DND-41 (cell line): Measurements from ENCODE around the gene PIEZO2.

Experiments used
- ATAC-seq: fragments of 200-7000 bp; cut with Tn5 transposase; 3 replicates; pipeline ENCODE4 v1.9.1; 2021; ENCODE audit warnings: low read depth; ENCODE audit not compliant: insufficient read depth
- DNase-seq: peaks from one replicate; pipeline ENCODE4 v3.0.0-alpha.2; 2020
- H2AFZ ChIP-seq: 2 replicates; pipeline ENCODE4 v1.6.0; 2012; ENCODE audit warnings: low read depth, low read length
- H3K27ac ChIP-seq: 2 replicates; pipeline ENCODE4 v1.5.1; 2012; ENCODE audit warnings: low read length, inconsistent platforms
- H3K27me3 ChIP-seq: fragments of 200-600 bp; sonication (generic); 2 replicates; pipeline ENCODE4 v1.6.0; 2012; ENCODE audit warnings: low read length, mild to moderate bottlenecking, inconsistent platforms; ENCODE audit not compliant: insufficient read depth, poor library complexity
- H3K36me3 ChIP-seq: 2 replicates; pipeline ENCODE4 v1.5.1; 2012; ENCODE audit warnings: low read length, inconsistent platforms; ENCODE audit not compliant: insufficient read depth
- H3K4me1 ChIP-seq: 2 replicates; pipeline ENCODE4 v1.5.1; 2012; ENCODE audit warnings: mild to moderate bottlenecking, low read length; ENCODE audit not compliant: insufficient read depth
- H3K4me2 ChIP-seq: 2 replicates; pipeline ENCODE4 v1.6.0; 2012; ENCODE audit warnings: mild to moderate bottlenecking, moderate library complexity, low read length, inconsistent platforms; ENCODE audit not compliant: insufficient read depth
- H3K4me3 ChIP-seq, 2 experiments: fragments of 200-600 bp in 1 of 2; shearing (Covaris generic) in 1 of 2; 2 replicates each; pipeline ENCODE4 v1.5.1; 2012 to 2016; ENCODE audit warnings: inconsistent platforms in 2 of 2, low read length in 2 of 2, mild to moderate bottlenecking in 2 of 2, low read depth in 1 of 2, moderate library complexity in 1 of 2
- H3K79me2 ChIP-seq: 2 replicates; pipeline ENCODE4 v1.6.0; 2012; ENCODE audit warnings: low read length, inconsistent platforms; ENCODE audit not compliant: insufficient read depth
- H3K9ac ChIP-seq: 2 replicates; pipeline ENCODE4 v1.6.0; 2012; ENCODE audit warnings: low read depth, mild to moderate bottlenecking, inconsistent platforms, low read length, moderate library complexity
- H3K9me3 ChIP-seq: 2 replicates; pipeline ENCODE4 v1.5.1; 2012; ENCODE audit warnings: low read length, moderate library complexity, mild to moderate bottlenecking, inconsistent platforms; ENCODE audit not compliant: insufficient read depth, severe bottlenecking
- H4K20me1 ChIP-seq: 2 replicates; pipeline ENCODE4 v1.6.0; 2012; ENCODE audit warnings: low read length; ENCODE audit not compliant: insufficient read depth
- EZH2 ChIP-seq: IDR thresholded peaks from 3 replicates; pipeline ENCODE4 v1.6.1; 2012; ENCODE audit warnings: borderline replicate concordance, low read depth, mild to moderate bottlenecking, moderate library complexity, low read length, inconsistent platforms; ENCODE audit not compliant: severe bottlenecking
- TF ChIP-seq, protein P1 (sequence below): IDR thresholded peaks from 2 replicates; pipeline ENCODE4 v1.5.1; 2012; ENCODE audit warnings: borderline replicate concordance, low read length, moderate library complexity, mild to moderate bottlenecking; ENCODE audit not compliant: poor library complexity, severe bottlenecking; ENCODE audit errors: extremely low read depth

The PIEZO2 gene

DNA sequence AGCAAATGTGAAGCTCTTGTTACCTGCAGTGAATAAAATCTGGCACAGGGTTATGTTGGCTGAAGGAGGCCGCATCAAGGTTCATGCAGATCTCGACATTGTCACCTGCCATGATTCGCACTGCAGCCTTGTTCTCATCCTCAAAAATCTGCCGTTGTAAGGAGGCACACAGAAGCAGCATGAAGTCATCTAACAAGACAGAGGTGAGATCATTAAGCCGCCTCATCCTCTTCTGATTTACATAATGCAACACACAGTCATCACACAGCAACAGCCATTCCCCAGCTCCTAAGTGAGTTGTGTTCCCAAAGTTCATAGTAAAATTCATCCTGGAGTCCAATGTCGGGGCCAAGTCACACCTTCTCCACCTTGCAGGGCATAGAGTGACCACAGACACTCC lies 391.4 kb downstream of the PIEZO2 start:
- no peak overlapping the region for H3K4me2 ChIP-seq
- no peak overlapping the region for H3K27ac ChIP-seq
- no peak overlapping the region for H3K9ac ChIP-seq
- DNase-seq: no peak
- no peak overlapping the region for H3K4me3 ChIP-seq
- H4K20me1 ChIP-seq: no peaks in the 10 kb centered on the region
- no peaks in the 10 kb centered on the region for H3K4me1 ChIP-seq
- H3K36me3 ChIP-seq: no peaks in the 10 kb centered on the region
- TF ChIP-seq, protein P1, sequence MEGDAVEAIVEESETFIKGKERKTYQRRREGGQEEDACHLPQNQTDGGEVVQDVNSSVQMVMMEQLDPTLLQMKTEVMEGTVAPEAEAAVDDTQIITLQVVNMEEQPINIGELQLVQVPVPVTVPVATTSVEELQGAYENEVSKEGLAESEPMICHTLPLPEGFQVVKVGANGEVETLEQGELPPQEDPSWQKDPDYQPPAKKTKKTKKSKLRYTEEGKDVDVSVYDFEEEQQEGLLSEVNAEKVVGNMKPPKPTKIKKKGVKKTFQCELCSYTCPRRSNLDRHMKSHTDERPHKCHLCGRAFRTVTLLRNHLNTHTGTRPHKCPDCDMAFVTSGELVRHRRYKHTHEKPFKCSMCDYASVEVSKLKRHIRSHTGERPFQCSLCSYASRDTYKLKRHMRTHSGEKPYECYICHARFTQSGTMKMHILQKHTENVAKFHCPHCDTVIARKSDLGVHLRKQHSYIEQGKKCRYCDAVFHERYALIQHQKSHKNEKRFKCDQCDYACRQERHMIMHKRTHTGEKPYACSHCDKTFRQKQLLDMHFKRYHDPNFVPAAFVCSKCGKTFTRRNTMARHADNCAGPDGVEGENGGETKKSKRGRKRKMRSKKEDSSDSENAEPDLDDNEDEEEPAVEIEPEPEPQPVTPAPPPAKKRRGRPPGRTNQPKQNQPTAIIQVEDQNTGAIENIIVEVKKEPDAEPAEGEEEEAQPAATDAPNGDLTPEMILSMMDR: no peak
- no peak for TF ChIP-seq EZH2
- H3K27me3 ChIP-seq: no peaks in the 10 kb centered on the region
- H3K79me2 ChIP-seq: no peaks in the 10 kb centered on the region
- ATAC-seq: no peak
- no peaks in the 10 kb centered on the region for H3K9me3 ChIP-seq
- no peak overlapping the region for H2AFZ ChIP-seq

DNA sequence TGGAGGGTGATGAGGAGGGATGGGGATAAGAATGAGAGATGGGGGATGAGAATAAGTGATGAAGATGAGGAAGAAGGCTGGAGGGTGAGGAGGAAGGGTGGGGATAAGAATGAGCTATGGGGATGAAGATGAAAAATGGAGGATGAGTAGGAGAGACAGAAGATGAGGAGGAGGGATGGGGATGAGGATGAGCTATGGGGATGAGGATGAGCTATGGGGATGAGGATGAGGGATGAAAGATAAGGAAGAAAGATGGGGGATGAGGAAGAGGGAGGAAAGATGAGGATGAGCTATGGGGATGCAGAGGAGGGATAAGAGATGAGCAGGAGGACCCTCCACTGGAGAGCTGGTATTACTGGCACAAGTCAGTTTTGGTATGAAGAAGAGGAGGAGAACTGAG lies 392.0 kb downstream of the PIEZO2 start:
- H3K9ac ChIP-seq: no peak overlapping the region
- no peaks in the 10 kb centered on the region for H3K27me3 ChIP-seq
- no peaks in the 10 kb centered on the region for H3K36me3 ChIP-seq
- DNase-seq (no peak), ATAC-seq (no peak)
- H3K27ac ChIP-seq: no peak overlapping the region
- H3K4me3 ChIP-seq: no peak overlapping the region
- no peaks in the 10 kb centered on the region for H3K79me2 ChIP-seq
- no peaks in the 10 kb centered on the region for H4K20me1 ChIP-seq
- H2AFZ ChIP-seq: no peak overlapping the region
- H3K4me1 ChIP-seq: no peaks in the 10 kb centered on the region
- no peaks in the 10 kb centered on the region for H3K9me3 ChIP-seq
- no peak overlapping the region for H3K4me2 ChIP-seq
- TF ChIP-seq, protein P1: no peak
- no peak for TF ChIP-seq EZH2

DNA sequence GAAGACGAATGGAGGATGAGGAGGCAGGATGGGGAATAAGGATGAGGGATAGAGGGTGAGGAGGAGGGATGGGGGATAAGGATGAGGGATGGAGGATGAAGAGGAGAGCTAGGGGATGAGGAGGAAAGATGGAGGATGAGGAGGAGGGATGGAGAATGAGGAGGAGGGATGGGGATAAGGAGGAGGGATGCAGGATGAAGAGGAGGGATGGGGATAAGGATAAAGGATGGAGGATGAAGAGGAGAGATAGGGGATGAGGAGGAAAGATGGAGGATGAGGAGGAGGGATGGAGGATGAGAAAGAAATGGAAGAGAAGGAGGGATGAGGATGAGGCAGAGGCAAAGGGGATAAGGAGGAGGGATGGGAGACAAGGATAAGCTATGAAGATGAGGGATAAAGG lies 393.5 kb downstream of the PIEZO2 start:
- Histone ChIP-seq H3K36me3 (no peaks in the 10 kb centered on the region), H3K4me1 (no peaks in the 10 kb centered on the region), H3K27me3 (no peaks in the 10 kb centered on the region), H3K27ac (no peak overlapping the region), H3K4me2 (no peak overlapping the region), H3K79me2 (no peaks in the 10 kb centered on the region), H3K9me3 (no peaks in the 10 kb centered on the region), H3K4me3 (no peak overlapping the region), H4K20me1 (no peaks in the 10 kb centered on the region), H2AFZ (no peak overlapping the region), H3K9ac (no peak overlapping the region)
- no peak for ATAC-seq
- no peak for DNase-seq
- TF ChIP-seq, protein P1: no peak
- no peak for TF ChIP-seq EZH2

DNA sequence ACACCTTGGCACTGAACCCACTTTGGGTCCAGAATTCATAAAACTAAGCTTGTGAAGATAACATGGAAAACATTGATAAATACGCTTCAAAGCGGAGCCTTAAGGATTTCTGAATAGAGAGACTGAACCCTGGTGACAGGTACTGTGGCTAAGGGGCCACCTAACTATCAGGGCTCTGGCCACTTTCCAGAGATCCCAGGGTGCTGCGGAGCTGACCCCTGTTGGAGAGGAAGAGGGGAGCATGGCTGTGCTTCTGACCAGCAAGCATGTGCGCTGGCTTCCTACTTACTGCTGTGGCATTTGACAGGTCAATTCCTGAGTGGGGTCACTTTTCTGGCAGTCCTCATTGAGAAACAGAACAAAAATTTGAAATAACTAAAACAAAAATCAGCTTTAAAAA lies 395.2 kb downstream of the PIEZO2 start:
- H3K79me2 ChIP-seq: no peaks in the 10 kb centered on the region
- H4K20me1 ChIP-seq: no peaks in the 10 kb centered on the region
- H3K27ac ChIP-seq: no peak overlapping the region
- H3K4me2 ChIP-seq: no peak overlapping the region
- DNase-seq (no peak), ATAC-seq (no peak)
- no peaks in the 10 kb centered on the region for H3K9me3 ChIP-seq
- H3K27me3 ChIP-seq: no peaks in the 10 kb centered on the region
- no peak overlapping the region for H3K4me3 ChIP-seq
- TF ChIP-seq, protein P1: no peak
- TF ChIP-seq EZH2: no peak
- H3K9ac ChIP-seq: no peak overlapping the region
- H2AFZ ChIP-seq: no peak overlapping the region
- H3K36me3 ChIP-seq: no peaks in the 10 kb centered on the region
- no peaks in the 10 kb centered on the region for H3K4me1 ChIP-seq
